A549 (cell line): Measurements from ENCODE around the gene KCNJ1.

Experiments used
- CBX8 ChIP-seq: fragments of 200-600 bp; sonication (generic); IDR thresholded peaks from 2 replicates; pipeline ENCODE4 v1.6.1; 2016
- CTCF ChIP-seq: fragments of >200 bp; sonication (Bioruptor Twin); formaldehyde crosslinking; IDR thresholded peaks from 3 replicates; pipeline ENCODE4 v1.5.1; 2016
- E2F6 ChIP-seq: IDR thresholded peaks from 2 replicates; pipeline ENCODE4 v1.6.1; 2012; ENCODE audit warnings: low read depth, borderline replicate concordance
- HDAC2 ChIP-seq: fragments of 200-600 bp; sonication (generic); IDR thresholded peaks from 2 replicates; pipeline ENCODE4 v1.6.1; 2016
- HMGXB4 ChIP-seq: fragments of 250-450 bp; sonication (Bioruptor Pico); IDR thresholded peaks from 2 replicates; pipeline ENCODE4 v1.5.0; 2021; ENCODE audit warnings: mild to moderate bottlenecking, moderate library complexity, borderline replicate concordance
- MAX ChIP-seq: IDR thresholded peaks from 2 replicates; pipeline ENCODE4 v1.6.1; 2012
- NR3C1 ChIP-seq: fragments of >200 bp; sonication (Bioruptor Twin); formaldehyde crosslinking; IDR thresholded peaks from 3 replicates; pipeline ENCODE4 v1.6.1; 2017
- PHF8 ChIP-seq: fragments of 200-600 bp; sonication (generic); IDR thresholded peaks from 2 replicates; pipeline ENCODE4 v1.6.1; 2016; ENCODE audit warnings: low read depth, mild to moderate bottlenecking, antibody characterized with exemption, moderate library complexity, borderline replicate concordance
- POLR2A ChIP-seq: IDR thresholded peaks from 2 replicates; pipeline ENCODE4 v1.6.1; 2012; ENCODE audit warnings: mild to moderate bottlenecking, low read length
- RAD21 ChIP-seq, 2 experiments: fragments of >200 bp in 1 of 2; sonication (Bioruptor Twin) in 1 of 2; formaldehyde crosslinking in 1 of 2; IDR thresholded peaks in 1 of 2; conservative IDR thresholded peaks in 1 of 2; 2 replicates in 1 of 2; 3 replicates in 1 of 2; pipeline ENCODE4 v1.6.1; 2012 to 2018; ENCODE audit warnings: inconsistent platforms in 1 of 2
- RCOR1 ChIP-seq: fragments of 150-350 bp; IDR thresholded peaks from 2 replicates; pipeline ENCODE4 v1.6.1; 2014; ENCODE audit warnings: antibody characterized with exemption, low read length, low read depth
- SMC3 ChIP-seq: fragments of >200 bp; sonication (Bioruptor Twin); formaldehyde crosslinking; IDR thresholded peaks from 3 replicates; pipeline ENCODE4 v1.6.1; 2018; ENCODE audit warnings: inconsistent platforms
- TF ChIP-seq, protein P1 (sequence below): fragments of 450-650 bp; IDR thresholded peaks from 2 replicates; pipeline ENCODE4 v1.6.1; 2014; ENCODE audit warnings: antibody characterized with exemption

DNA sequence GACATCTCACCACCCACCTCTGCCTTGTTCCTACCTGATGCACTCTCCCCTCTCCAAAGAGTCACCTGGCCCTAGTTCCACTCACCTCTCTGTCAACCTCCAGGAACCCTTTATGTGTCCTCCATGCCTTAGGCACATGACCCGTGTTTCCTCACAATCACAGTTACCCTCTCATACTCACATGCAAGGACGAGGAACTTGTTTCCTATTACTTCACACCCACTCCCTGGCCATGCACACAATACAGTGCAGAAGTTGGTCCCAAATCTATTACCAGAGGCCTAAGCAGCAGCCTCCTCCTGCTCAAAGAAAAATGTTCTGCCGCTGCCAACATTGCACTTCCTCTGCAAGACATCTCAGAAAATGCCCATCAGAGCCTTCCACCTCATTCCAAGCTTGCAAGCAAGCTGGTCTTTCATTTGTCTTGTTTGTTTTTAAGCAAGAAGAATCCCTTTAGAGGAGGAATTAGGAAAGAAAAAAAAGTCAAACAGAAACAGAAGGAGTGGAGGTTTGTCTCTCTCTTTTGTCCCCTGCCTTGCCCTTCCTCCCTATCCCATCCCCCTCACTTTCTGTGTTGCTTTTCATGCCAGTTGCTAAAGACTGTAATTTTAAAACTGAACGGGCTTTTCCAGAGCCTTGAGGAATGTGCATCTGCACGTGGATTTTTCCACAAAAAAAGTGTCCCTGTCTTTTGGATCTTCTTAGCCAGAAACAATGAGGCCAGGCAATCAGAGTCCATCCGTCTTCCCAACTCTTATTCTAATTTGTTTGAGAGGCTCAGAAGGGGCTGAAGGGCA lies 63.4 kb downstream of the KCNJ1 start:
- TF ChIP-seq NR3C1 (no peak), CTCF (no peak), RAD21 (conservative IDR thresholded peaks at IDR 0.05 in 1 of 2, IDR thresholded peaks at IDR 0.05 in 1 of 2) (no peak), MAX (no peak), POLR2A (no peak), PHF8 (no peak), E2F6 (no peak), HMGXB4 (no peak), CBX8 (no peak), SMC3 (no peak), RCOR1 (no peak), HDAC2 (no peak)
- TF ChIP-seq, protein P1, sequence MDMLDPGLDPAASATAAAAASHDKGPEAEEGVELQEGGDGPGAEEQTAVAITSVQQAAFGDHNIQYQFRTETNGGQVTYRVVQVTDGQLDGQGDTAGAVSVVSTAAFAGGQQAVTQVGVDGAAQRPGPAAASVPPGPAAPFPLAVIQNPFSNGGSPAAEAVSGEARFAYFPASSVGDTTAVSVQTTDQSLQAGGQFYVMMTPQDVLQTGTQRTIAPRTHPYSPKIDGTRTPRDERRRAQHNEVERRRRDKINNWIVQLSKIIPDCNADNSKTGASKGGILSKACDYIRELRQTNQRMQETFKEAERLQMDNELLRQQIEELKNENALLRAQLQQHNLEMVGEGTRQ: no peak
